ENCODE measurements around the gene P2RX7. TPM values are rescaled to one million over a fixed set of nuclear protein-coding genes. Genes with fewer than 3 reads are reported as not detected.

Gene P2RX7
- polyA plus RNA-seq, 1 donor from 2014 or later: not detected

- Histone ChIP-seq H3K27ac (ENCODE audit: low read length) (no peak overlapping the region), H3K36me3 (ENCODE audit: insufficient read depth, low read length) (no peaks in the 10 kb centered on the region), H3K79me2 (replicated peaks; ENCODE audit: insufficient read depth, low read length) (no peaks in the 10 kb centered on the region), H3K9ac (ENCODE audit: low read length) (no peak overlapping the region), H3K27me3 (ENCODE audit: insufficient read depth, low read depth, low read length) (no peaks in the 10 kb centered on the region), H3K4me2 (ENCODE audit: low read length) (no peak overlapping the region), H4K20me1 (ENCODE audit: insufficient read depth) (no peaks in the 10 kb centered on the region), H3K9me2 (ENCODE audit: insufficient read depth, low read length) (no peaks in the 10 kb centered on the region), H3K4me3 (ENCODE audit: low read length) (peak overlapping the region; percentile 40), H2AFZ (ENCODE audit: low read depth, low read length) (no peak overlapping the region), H3K9me3 (ENCODE audit: low read length) (no peaks in the 10 kb centered on the region), H3F3A (ENCODE audit: insufficient read depth, low read length, poor library complexity, severe bottlenecking) (no peaks in the 10 kb centered on the region)
- TF ChIP-seq CTCF (IDR thresholded peaks at IDR 0.05; ENCODE audit: poor library complexity, severe bottlenecking): peak; percentile 77
- peak; percentile 72 for TF ChIP-seq SMC3 (conservative IDR thresholded peaks at IDR 0.05; ENCODE audit: poor library complexity)
- TF ChIP-seq EZH2 (IDR thresholded peaks at IDR 0.05; ENCODE audit: borderline replicate concordance, insufficient read depth, low read length, poor library complexity, severe bottlenecking): no peak
- TF ChIP-seq RAD21 (conservative IDR thresholded peaks at IDR 0.05): peak; percentile 72
- no peak for TF ChIP-seq EP300 (conservative IDR thresholded peaks at IDR 0.05; ENCODE audit: poor library complexity, severe bottlenecking)
- TF ChIP-seq MXI1 (conservative IDR thresholded peaks at IDR 0.05; ENCODE audit: poor library complexity, severe bottlenecking): no peak
- no peak for TF ChIP-seq POLR2AphosphoS5 (IDR thresholded peaks at IDR 0.05)
- TF ChIP-seq TAF1 (IDR thresholded peaks at IDR 0.05; ENCODE audit: low read depth): no peak
These were observed 37.0 kb upstream of the P2RX7 start for GRCh38 chr12:121095544-121096198.

- H3K79me2 ChIP-seq (replicated peaks; ENCODE audit: insufficient read depth, low read length): no peaks in the 10 kb centered on the region
These were observed 36.4 kb upstream of the P2RX7 start for GRCh38 chr12:121096199-121096798.

GRCh38 chr12:121099779-121100178 is 32.9 kb upstream of the P2RX7 start:
- Histone ChIP-seq H3K36me3 (ENCODE audit: insufficient read depth, low read length) (no peaks in the 10 kb centered on the region), H4K20me1 (ENCODE audit: insufficient read depth) (no peaks in the 10 kb centered on the region), H3K9me3 (ENCODE audit: low read length) (no peaks in the 10 kb centered on the region), H3K9me2 (ENCODE audit: insufficient read depth, low read length) (no peaks in the 10 kb centered on the region), H3K9ac (ENCODE audit: low read length) (no peak overlapping the region), H3K27ac (ENCODE audit: low read length) (no peak overlapping the region), H3K79me2 (replicated peaks; ENCODE audit: insufficient read depth, low read length) (no peaks in the 10 kb centered on the region), H3K27me3 (ENCODE audit: insufficient read depth, low read depth, low read length) (no peaks in the 10 kb centered on the region), H3K4me2 (ENCODE audit: low read length) (no peak overlapping the region), H3K4me3 (ENCODE audit: low read length) (no peak overlapping the region), H2AFZ (ENCODE audit: low read depth, low read length) (no peak overlapping the region), H3F3A (ENCODE audit: insufficient read depth, low read length, poor library complexity, severe bottlenecking) (no peaks in the 10 kb centered on the region)
- TF ChIP-seq MXI1 (conservative IDR thresholded peaks at IDR 0.05; ENCODE audit: poor library complexity, severe bottlenecking): no peak
- no peak for TF ChIP-seq SMC3 (conservative IDR thresholded peaks at IDR 0.05; ENCODE audit: poor library complexity)
- TF ChIP-seq REST (IDR thresholded peaks at IDR 0.05; ENCODE audit: borderline replicate concordance): no peak
- TF ChIP-seq EP300 (conservative IDR thresholded peaks at IDR 0.05; ENCODE audit: poor library complexity, severe bottlenecking): no peak
- no peak for TF ChIP-seq CTCF (IDR thresholded peaks at IDR 0.05; ENCODE audit: poor library complexity, severe bottlenecking)
- TF ChIP-seq TAF1 (IDR thresholded peaks at IDR 0.05; ENCODE audit: low read depth): no peak
- TF ChIP-seq EZH2 (IDR thresholded peaks at IDR 0.05; ENCODE audit: borderline replicate concordance, insufficient read depth, low read length, poor library complexity, severe bottlenecking): no peak
- no peak for TF ChIP-seq RAD21 (conservative IDR thresholded peaks at IDR 0.05)
- TF ChIP-seq POLR2AphosphoS5 (IDR thresholded peaks at IDR 0.05): no peak

More at GRCh38 chr12:121096199-121096798, 36.4 kb upstream of the P2RX7 start:
- Histone ChIP-seq H2AFZ (ENCODE audit: low read depth, low read length) (no peak overlapping the region), H3K36me3 (ENCODE audit: insufficient read depth, low read length) (no peaks in the 10 kb centered on the region), H3F3A (ENCODE audit: insufficient read depth, low read length, poor library complexity, severe bottlenecking) (no peaks in the 10 kb centered on the region), H3K4me3 (ENCODE audit: low read length) (peak overlapping the region; percentile 40), H4K20me1 (ENCODE audit: insufficient read depth) (no peaks in the 10 kb centered on the region), H3K27me3 (ENCODE audit: insufficient read depth, low read depth, low read length) (no peaks in the 10 kb centered on the region), H3K9ac (ENCODE audit: low read length) (no peak overlapping the region), H3K27ac (ENCODE audit: low read length) (no peak overlapping the region), H3K9me2 (ENCODE audit: insufficient read depth, low read length) (no peaks in the 10 kb centered on the region), H3K4me2 (ENCODE audit: low read length) (no peak overlapping the region), H3K9me3 (ENCODE audit: low read length) (no peaks in the 10 kb centered on the region)
- TF ChIP-seq EP300 (conservative IDR thresholded peaks at IDR 0.05; ENCODE audit: poor library complexity, severe bottlenecking): no peak
- no peak for TF ChIP-seq RAD21 (conservative IDR thresholded peaks at IDR 0.05)
- TF ChIP-seq MXI1 (conservative IDR thresholded peaks at IDR 0.05; ENCODE audit: poor library complexity, severe bottlenecking): no peak
- TF ChIP-seq SMC3 (conservative IDR thresholded peaks at IDR 0.05; ENCODE audit: poor library complexity): no peak
- no peak for TF ChIP-seq POLR2AphosphoS5 (IDR thresholded peaks at IDR 0.05)
- no peak for TF ChIP-seq EZH2 (IDR thresholded peaks at IDR 0.05; ENCODE audit: borderline replicate concordance, insufficient read depth, low read length, poor library complexity, severe bottlenecking)
